H1 (cell line): Measurements from ENCODE around the gene UBE4A. TPM values are rescaled to one million over a fixed set of nuclear protein-coding genes. Genes with fewer than 3 reads are reported as not detected.

Experiments used
- ASH2L ChIP-seq: fragments of 200-600, 300-600 bp; sonication (generic); IDR thresholded peaks from one replicate; pipeline ENCODE4 v1.7.1; 2017; ENCODE audit warnings: low read length
- POLR2AphosphoS5 ChIP-seq: IDR thresholded peaks from 2 replicates; pipeline ENCODE4 v1.6.1; 2011; ENCODE audit warnings: low read depth, low read length
- polyA plus RNA-seq, 7 experiments: library from polyadenylated mRNA; depleted of rRNA in 3 of 7; stranded (reverse) in 5 of 7; unstranded in 2 of 7; fragments of >200 nt in 5 of 7; fragments of 200-250 nt in 2 of 7; gene quantifications; 1 replicate in 5 of 7; 2 replicates in 1 of 7; 4 replicates in 1 of 7; pipeline versions ENCODE4 v1.2.1 to v1.2.3, GENCODE V29; 2011 to 2013; ENCODE audit warnings: missing spikeins in 2 of 7, mixed read lengths in 2 of 7
- total RNA-seq: library from RNA; stranded (reverse); fragmentation: NEBNext Ultra II Directional; extraction: Animal tissue kit (Norgen Biotek cat#: 25700); gene quantifications from 2 replicates; pipeline ENCODE4 v1.2.1, GENCODE V29; 2021
- TF ChIP-seq, protein P1 (sequence below): IDR thresholded peaks from 2 replicates; pipeline ENCODE4 v1.6.1; 2011; ENCODE audit warnings: low read depth, mild to moderate bottlenecking, low read length; ENCODE audit not compliant: insufficient read depth

Gene UBE4A
- total and polyA plus RNA-seq, 2 of the 8 experiments (the other 6 are each of a cell fraction or from before 2014, with no cell fraction given): 11.3 to 34.5 TPM

DNA sequence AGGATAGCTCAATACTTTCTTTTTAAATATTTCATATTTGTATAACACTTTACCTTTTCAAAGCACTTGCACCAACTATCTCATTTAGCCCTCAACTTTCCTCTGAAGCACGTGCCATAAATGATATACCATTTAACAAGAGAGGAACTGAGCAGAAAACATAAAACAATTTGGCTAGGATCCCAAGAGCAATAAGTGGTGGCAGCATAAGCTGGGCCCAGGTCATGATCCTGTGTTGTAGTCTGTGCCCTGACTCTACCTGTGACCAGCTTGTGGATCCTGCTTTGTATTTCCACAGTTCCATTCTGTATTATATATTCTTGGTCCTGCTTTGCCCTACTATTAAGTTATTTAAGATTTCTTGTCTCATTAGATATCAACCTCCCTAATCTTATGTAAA lies 53.5 kb downstream of the UBE4A start (continued):
- TF ChIP-seq ASH2L (no peak), POLR2AphosphoS5 (no peak)
- TF ChIP-seq, protein P1, sequence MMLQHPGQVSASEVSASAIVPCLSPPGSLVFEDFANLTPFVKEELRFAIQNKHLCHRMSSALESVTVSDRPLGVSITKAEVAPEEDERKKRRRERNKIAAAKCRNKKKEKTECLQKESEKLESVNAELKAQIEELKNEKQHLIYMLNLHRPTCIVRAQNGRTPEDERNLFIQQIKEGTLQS: no peak
- TF ChIP-seq, all 59 proteins: peak for 0
